HepG2 (cell line): ENCODE data around the gene P2RX7. TPM values are rescaled to one million over a fixed set of nuclear protein-coding genes. Genes with fewer than 3 reads are reported as not detected.

Experiments
- ATAC-seq: fragments of 200-7000 bp; cut with Tn5 transposase; 3 replicates; pipeline ENCODE4 v1.9.1; 2020; ENCODE audit warnings: mild to moderate bottlenecking, moderate library complexity
- BruUV-seq: library from RNA; stranded (reverse); fragments of 400-500 nt; replicated peaks from 2 replicates; lab custom pipeline; 2021; lab: Mats Ljungman, UMichigan
- CTCF ChIA-PET: fragments of 300-600 bp; formaldehyde crosslinking; extraction: SDS; loops from one replicate; lab custom pipeline; 2021; ENCODE audit warnings: low total read pairs, inconsistent platforms, low intra/inter-chr PET ratio; lab: Yijun Ruan, JAX
- POLR2A ChIA-PET: fragments of 350-600 bp; sonication (Branson Sonifier 250); formaldehyde crosslinking; loops from one replicate; lab custom pipeline; 2020; ENCODE audit warnings: antibody characterized with exemption, inconsistent platforms; lab: Yijun Ruan, JAX
- DNase-seq: peaks from one replicate; pipeline ENCODE4 v3.0.0-alpha.2; 2015; ENCODE audit warnings: low spot score
- FAIRE-seq: peaks from 3 replicates; lab custom pipeline; 2011; peaks lifted over from hg19 to GRCh38; lab: Jason Lieb, UNC
- H2AFZ ChIP-seq: one replicate; pipeline ENCODE4 v1.6.1; 2011; ENCODE audit warnings: low read length, inconsistent platforms
- H3K27ac ChIP-seq: fragments of 300-600 bp; 3 replicates; pipeline ENCODE4 v1.8.0; 2011; ENCODE audit warnings: mixed run types, mild to moderate bottlenecking, mixed read lengths, low read length, inconsistent platforms; ENCODE audit not compliant: insufficient read depth; ENCODE audit errors: extremely low read length
- H3K27me3 ChIP-seq, 2 experiments: fragments of 200-600 bp in 1 of 2; 2 replicates in 1 of 2; 3 replicates in 1 of 2; pipeline versions ENCODE4 v1.6.0 to v1.8.0; 2011; ENCODE audit warnings: low read length in 2 of 2, mild to moderate bottlenecking in 2 of 2, moderate library complexity in 2 of 2, inconsistent platforms in 1 of 2; ENCODE audit not compliant: insufficient read depth in 2 of 2, control insufficient read depth in 1 of 2
- H3K36me3 ChIP-seq, 2 experiments: fragments of 200-600 bp in 1 of 2; replicated peaks in 1 of 2; 2 replicates in 1 of 2; 3 replicates in 1 of 2; pipeline versions ENCODE4 v1.5.1 to v1.8.0; 2011; ENCODE audit warnings: low read length in 2 of 2, inconsistent platforms in 1 of 2; ENCODE audit not compliant: insufficient read depth in 2 of 2, control insufficient read depth in 1 of 2
- H3K4me1 ChIP-seq: 2 replicates; pipeline ENCODE4 v1.5.1; 2012; ENCODE audit warnings: low read length, inconsistent platforms; ENCODE audit not compliant: insufficient read depth
- H3K4me2 ChIP-seq: 2 replicates; pipeline ENCODE4 v1.6.0; 2011; ENCODE audit warnings: low read depth, low read length, inconsistent platforms
- H3K4me3 ChIP-seq, 3 experiments: fragments of 200-600 bp in 1 of 3; sonication (generic), shearing (Covaris generic) in 1 of 3; replicated peaks in 1 of 3; 2 replicates each; pipeline ENCODE4 v1.5.1; 2011 to 2016; ENCODE audit warnings: low read length in 3 of 3, inconsistent platforms in 2 of 3, low read depth in 2 of 3, mild to moderate bottlenecking in 2 of 3, control low read depth in 1 of 3, mixed read lengths in 1 of 3; ENCODE audit not compliant: insufficient read depth in 1 of 3
- H3K79me2 ChIP-seq: one replicate; pipeline ENCODE4 v1.6.1; 2011; ENCODE audit warnings: low read length, inconsistent platforms; ENCODE audit not compliant: insufficient read depth
- H3K9ac ChIP-seq: 2 replicates; pipeline ENCODE4 v1.6.0; 2011; ENCODE audit warnings: mild to moderate bottlenecking, low read depth, low read length, inconsistent platforms; ENCODE audit not compliant: insufficient read depth
- H3K9me3 ChIP-seq: 2 replicates; pipeline ENCODE4 v1.5.1; 2012; ENCODE audit warnings: mild to moderate bottlenecking, low read length
- H4K20me1 ChIP-seq: 2 replicates; pipeline ENCODE4 v1.6.0; 2011; ENCODE audit warnings: inconsistent platforms, mild to moderate bottlenecking, low read length, moderate library complexity; ENCODE audit not compliant: insufficient read depth
- AGO2 ChIP-seq: fragments of 200-400 bp; formaldehyde crosslinking; optimal IDR thresholded peaks from 2 replicates; pipeline ENCODE3; 2017; ENCODE audit warnings: mild to moderate bottlenecking, low read depth, low read length, moderate library complexity
- BRCA1 ChIP-seq: sonication (generic); formaldehyde crosslinking; IDR thresholded peaks from 2 replicates; pipeline ENCODE4 v1.4.0; 2020; ENCODE audit warnings: missing genetic modification reagents
- E2F2 ChIP-seq: sonication (generic); formaldehyde crosslinking; IDR thresholded peaks from 2 replicates; pipeline ENCODE4 v1.4.0; 2020; ENCODE audit warnings: missing genetic modification reagents, borderline replicate concordance
- ELF1 ChIP-seq: sonication (generic); formaldehyde crosslinking; IDR thresholded peaks from 2 replicates; pipeline ENCODE4 v1.4.0; 2020; ENCODE audit warnings: missing genetic modification reagents
- HOXA9 ChIP-seq: sonication (generic); formaldehyde crosslinking; IDR thresholded peaks from 2 replicates; pipeline ENCODE4 v1.8.1; 2022; ENCODE audit warnings: missing genetic modification reagents, mild to moderate bottlenecking, moderate library complexity, borderline replicate concordance
- KDM1A ChIP-seq: IDR thresholded peaks from 2 replicates; pipeline ENCODE4 v1.6.1; 2016; ENCODE audit warnings: missing compliant biosample characterization
- KLF6 ChIP-seq: IDR thresholded peaks from 2 replicates; pipeline ENCODE4 v1.8.0; 2016; ENCODE audit warnings: missing biosample characterization, missing genetic modification reagents
- NFIB ChIP-seq: sonication (generic); formaldehyde crosslinking; IDR thresholded peaks from 2 replicates; pipeline ENCODE4 v1.9.0; 2021; ENCODE audit warnings: missing genetic modification reagents, mild to moderate bottlenecking, borderline replicate concordance
- ZNF383 ChIP-seq: sonication (generic); formaldehyde crosslinking; IDR thresholded peaks from 2 replicates; pipeline ENCODE4 v1.4.0; 2020; ENCODE audit warnings: missing genetic modification reagents, mild to moderate bottlenecking, borderline replicate concordance
- ZNF720 ChIP-seq: sonication (generic); formaldehyde crosslinking; IDR thresholded peaks from 2 replicates; pipeline ENCODE4 v1.4.0; 2020; ENCODE audit warnings: missing genetic modification reagents
- ZNF777 ChIP-seq: sonication (generic); formaldehyde crosslinking; IDR thresholded peaks from 2 replicates; pipeline ENCODE4 v1.4.0; 2020; ENCODE audit warnings: missing genetic modification reagents
- WGBS: methylation state at CpG from one replicate; pipeline ENCODE4 v1.1.6; 2017; ENCODE audit warnings: low lambda C conversion rate; 5-methylcytosine and 5-hydroxymethylcytosine counted together
- in situ Hi-C: cut with HindIII; loops from 2 replicates; pipeline ENCODE4 v1.10.0; 2017; ENCODE audit warnings: low pct_unique_long_range_greater_than_20kb; ENCODE audit not compliant: extremely low pct_ligation_motif_present
- intact Hi-C: fragments of 100-400 bp; cut with micrococcal nuclease; formaldehyde crosslinking; loops from one replicate; pipeline ENCODE4 v1.10.0; 2022; ENCODE audit not compliant: unreplicated experiment
- polyA plus RNA-seq, 8 experiments: library from polyadenylated mRNA; depleted of rRNA in 3 of 8; stranded (reverse) in 7 of 8; unstranded in 1 of 8; fragments of >200 nt; fragmentation: Illumina TruSeq in 4 of 8; extraction: Trizol in 4 of 8; gene quantifications; 2 replicates each; pipeline versions ENCODE4 v1.2.1 to v1.2.3, GENCODE V29; 2011 to 2016; ENCODE audit warnings: low read depth in 4 of 8, missing spikeins in 1 of 8, mixed read lengths in 1 of 8; ENCODE audit not compliant: insufficient read depth in 1 of 8
- total RNA-seq, 5 experiments: library from RNA; depleted of rRNA; stranded (reverse); fragments of >200 nt; fragmentation: Illumina TruSeq; extraction: Trizol; gene quantifications; 2 replicates each; pipeline ENCODE4 v1.2.3, GENCODE V29; 2016; ENCODE audit warnings: low read depth in 1 of 5

P2RX7 gene
- total and polyA plus RNA-seq, 2 of the 13 experiments (the other 11 are each of a cell fraction or from before 2014, with no cell fraction given) = 0.13 to 0.73 TPM

- no peaks in the 10 kb centered on the region for H4K20me1 ChIP-seq
- CTCF ChIA-PET = no interaction called here
- POLR2A ChIA-PET = no interaction called here
- intact Hi-C loops = no loop called here
- no peak overlapping the region for H2AFZ ChIP-seq
- H3K79me2 ChIP-seq = no peaks in the 10 kb centered on the region
- H3K27me3 ChIP-seq = peaks cover 2 to 16% of the 10 kb centered on the region in 2 experiments; a peak in 1 of 5 replicates
- no peak overlapping the region for H3K27ac ChIP-seq
- H3K36me3 ChIP-seq = no peaks in the 10 kb centered on the region
- DNase-seq (no peak), ATAC-seq (no peak), FAIRE-seq (no peak)
- no peaks in the 10 kb centered on the region for H3K4me1 ChIP-seq
- no peak overlapping the region for H3K4me2 ChIP-seq
- in situ Hi-C loops = no loop called here
- TF ChIP-seq ZNF777 (CRISPR knock-in tag) = no peak
- TF ChIP-seq BRCA1 (CRISPR knock-in tag) = no peak
- TF ChIP-seq ZNF383 (CRISPR knock-in tag) = no peak
- no peak for TF ChIP-seq ZNF720 (CRISPR knock-in tag)
- no peak for TF ChIP-seq E2F2
- no peak overlapping the region for H3K4me3 ChIP-seq
- BruUV-seq = no TSS peak
- H3K9me3 ChIP-seq = no peaks in the 10 kb centered on the region
- no peak overlapping the region for H3K9ac ChIP-seq
- WGBS = 0% methylated on average over 3 of the region's 3 CpGs
Measured at GRCh38 chr12:121191151-121191550, 58.5 kb downstream of the P2RX7 start.

GRCh38 chr12:121196902-121197301, 64.2 kb downstream of the P2RX7 start:
- BruUV-seq = no TSS peak
- in situ Hi-C loops = no loop called here
- 46% methylated on average over 6 of the region's 6 CpGs for WGBS
- Histone ChIP-seq H3K36me3 (no peaks in the 10 kb centered on the region), H2AFZ (no peak overlapping the region), H3K4me1 (no peaks in the 10 kb centered on the region), H4K20me1 (no peaks in the 10 kb centered on the region), H3K27ac (no peak overlapping the region), H3K4me2 (no peak overlapping the region), H3K27me3 (peaks cover 0 to 7% of the 10 kb centered on the region in 2 experiments; a peak in 1 of 5 replicates), H3K9ac (no peak overlapping the region), H3K79me2 (no peaks in the 10 kb centered on the region), H3K4me3 (no peak overlapping the region), H3K9me3 (no peaks in the 10 kb centered on the region)
- no peak for TF ChIP-seq NFIB (CRISPR knock-in tag)
- TF ChIP-seq AGO2 = no peak
- TF ChIP-seq KDM1A (CRISPR knock-in tag) = no peak
- no peak for TF ChIP-seq KLF6 (CRISPR knock-in tag)
- TF ChIP-seq HOXA9 (CRISPR knock-in tag) = no peak
- TF ChIP-seq ELF1 (CRISPR knock-in tag) = no peak
- POLR2A ChIA-PET = no interaction called here
- DNase-seq = no peak
- intact Hi-C loops = no loop called here
- no peak for FAIRE-seq
- no peak for ATAC-seq
- CTCF ChIA-PET = no interaction called here
